HG03175 (cell line): ENCODE measurements around the gene RLN2.

Source experiments
- ATAC-seq: cut with Tn5 transposase; IDR thresholded peaks from one replicate; pipeline ENCODE4 v1.9.1; 2021; ENCODE audit warnings: mild to moderate bottlenecking, moderate library complexity; ENCODE audit not compliant: unreplicated experiment

The RLN2 gene

DNA sequence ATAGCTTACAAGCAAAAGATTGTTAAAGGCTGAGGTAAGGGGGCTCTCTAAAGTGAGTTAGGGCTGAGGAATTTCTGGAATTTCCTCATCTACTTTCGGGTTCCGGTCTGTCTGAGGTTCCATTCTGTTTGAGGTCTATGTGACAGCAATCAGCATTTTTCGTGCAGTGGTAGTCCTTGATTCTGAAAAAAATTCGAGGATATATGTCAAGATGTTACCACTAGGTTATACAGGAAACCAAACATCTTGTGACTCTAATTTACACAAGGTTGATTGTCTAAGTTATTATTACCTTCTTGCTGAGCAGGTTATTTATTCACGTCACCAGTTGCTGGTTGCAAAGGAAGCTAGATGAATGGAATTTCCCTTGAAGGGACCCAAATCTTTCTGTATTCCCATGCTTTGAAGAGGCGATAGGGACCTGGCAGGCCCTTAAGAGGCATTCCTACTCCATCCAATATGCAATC lies 35.2 kb downstream of the RLN2 start:
- no peak for ATAC-seq

DNA sequence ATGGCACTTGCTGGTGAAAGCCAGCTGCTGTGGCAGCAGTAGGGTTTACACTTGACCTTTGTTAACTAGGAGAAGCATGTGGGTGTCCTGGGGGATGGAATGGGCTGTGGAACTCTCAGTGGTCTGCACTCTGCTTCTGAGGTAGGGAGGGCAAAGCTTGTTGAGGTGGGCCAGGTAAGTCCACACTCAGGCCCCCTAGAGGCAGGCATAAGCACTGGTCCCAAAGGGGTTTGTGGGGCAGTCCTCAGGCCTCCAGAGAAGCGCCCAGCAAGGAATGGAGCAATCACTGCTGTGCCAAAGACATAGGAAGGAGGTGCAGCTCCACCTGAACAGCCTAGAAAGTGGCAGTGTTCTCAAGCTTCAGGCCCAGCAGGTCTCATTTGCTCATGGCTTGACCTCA lies 38.6 kb downstream of the RLN2 start:
- no peak for ATAC-seq

DNA sequence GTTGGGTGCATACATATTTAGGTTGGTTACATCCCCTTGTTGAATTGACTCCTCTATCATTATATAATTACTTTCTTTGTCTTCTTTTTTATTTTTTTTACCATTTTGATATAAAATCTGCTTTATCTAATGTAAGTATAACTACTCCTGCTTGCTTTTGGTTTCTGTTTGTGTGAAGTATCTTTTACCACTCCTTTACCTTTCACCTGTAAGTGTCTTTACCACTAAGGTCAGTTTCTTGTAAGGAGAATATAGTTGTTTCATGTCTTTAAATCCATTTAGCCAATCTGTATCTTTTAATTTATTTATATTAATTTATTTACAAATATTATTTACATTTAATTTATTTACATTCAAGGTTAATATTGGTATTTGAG lies 40.3 kb downstream of the RLN2 start:
- no peak for ATAC-seq

DNA sequence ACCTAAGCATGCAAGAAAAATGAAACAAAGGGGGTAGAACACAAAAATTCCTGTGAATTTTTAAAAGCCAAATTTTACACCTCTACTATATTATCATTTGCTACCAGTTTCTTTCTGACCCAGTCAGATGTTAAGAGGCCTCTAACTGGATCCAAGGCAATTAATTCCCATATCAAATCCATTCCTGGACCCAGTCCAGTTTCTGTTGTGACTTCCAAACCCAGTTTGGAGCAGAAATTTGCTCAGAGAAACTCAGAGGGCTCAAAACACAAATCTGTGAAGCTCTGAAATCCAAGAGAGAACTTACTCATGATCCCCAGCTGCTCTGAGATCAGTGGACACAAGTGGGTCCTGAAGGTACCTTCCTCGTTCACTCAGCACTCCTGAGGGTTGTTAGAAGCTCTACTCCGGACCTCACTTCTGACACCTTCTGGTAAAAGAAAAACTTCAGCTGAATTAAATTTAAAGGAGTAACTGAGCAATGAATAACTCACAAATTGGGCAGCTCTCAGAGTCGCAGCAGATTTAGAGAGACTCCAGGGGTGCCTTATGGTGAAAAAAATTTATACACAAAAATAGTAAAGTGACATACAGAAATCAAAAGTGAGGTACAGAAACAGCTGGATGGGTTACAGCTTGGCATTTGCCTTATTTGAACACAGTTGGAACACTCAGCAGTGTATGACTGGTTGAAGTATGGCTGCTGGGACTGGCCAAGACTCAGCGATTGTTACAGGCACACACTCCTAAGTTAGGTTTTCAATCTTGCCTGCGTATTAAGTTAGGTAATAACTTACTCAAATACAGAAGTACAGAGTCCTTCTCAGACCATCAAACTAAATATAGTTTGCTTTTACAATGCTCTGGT lies 40.9 kb downstream of the RLN2 start:
- no peak for ATAC-seq
